Gastrocnemius medialis (tissue), 4 donors: ENCODE data around the gene IRS1. TPM values are rescaled to one million over a fixed set of nuclear protein-coding genes. Genes with fewer than 3 reads are reported as not detected.

Source experiments
- ATAC-seq, 2 donors: fragments of 150-250 bp; one replicate each; pipeline ENCODE4 v1.9.1; 2016
- DNase-seq, 2 donors: peaks; one replicate each; pipeline ENCODE4 v3.0.0-alpha.2; 2019
- H3K27ac ChIP-seq, 4 donors: fragments of 200-600 bp; sonication (generic); 1 replicate in 1 of 4; 2 replicates in 3 of 4; pipeline ENCODE4 v1.5.1; 2016 to 2018; ENCODE audit warnings: mild to moderate bottlenecking in 2 of 4, moderate library complexity in 1 of 4
- H3K27me3 ChIP-seq, 3 donors: fragments of 200-600 bp; sonication (generic) in 2 of 3; 1 replicate in 1 of 3; 2 replicates in 2 of 3; pipeline versions ENCODE4 v1.5.1 to v1.6.0; 2016 to 2019; ENCODE audit warnings: mild to moderate bottlenecking in 1 of 3, moderate library complexity in 1 of 3
- H3K36me3 ChIP-seq, 2 donors: fragments of 200-600 bp; sonication (generic) in 1 of 2; one replicate each; pipeline ENCODE4 v1.5.1; 2017 to 2018
- H3K4me1 ChIP-seq, 2 donors: fragments of 200-600 bp; sonication (generic) in 1 of 2; one replicate each; pipeline ENCODE4 v1.5.1; 2016 to 2017; ENCODE audit warnings: mild to moderate bottlenecking in 2 of 2
- H3K4me3 ChIP-seq, 4 donors: fragments of 200-600 bp; sonication (generic) in 3 of 4; 1 replicate in 1 of 4; 2 replicates in 3 of 4; pipeline ENCODE4 v1.5.1; 2016 to 2019; ENCODE audit warnings: mild to moderate bottlenecking in 2 of 4
- H3K9me3 ChIP-seq, 3 donors: fragments of 200-600 bp; sonication (generic) in 2 of 3; 1 replicate in 1 of 3; 2 replicates in 2 of 3; pipeline ENCODE4 v1.5.1; 2016 to 2019
- CTCF ChIP-seq, 5 experiments: fragments of 450-650 bp in 3 of 5; fragments of 200-600 bp in 2 of 5; sonication (generic) in 2 of 5; IDR thresholded peaks in 4 of 5; conservative IDR thresholded peaks in 1 of 5; 1 replicate in 4 of 5; 2 replicates in 1 of 5; pipeline ENCODE4 v1.5.1; 2016 to 2019; ENCODE audit warnings: antibody characterized with exemption in 5 of 5, mild to moderate bottlenecking in 3 of 5, moderate library complexity in 3 of 5
- POLR2A ChIP-seq, 2 donors: fragments of 450-650 bp; IDR thresholded peaks; one replicate each; pipeline ENCODE4 v1.6.1; 2017; ENCODE audit warnings: antibody characterized with exemption in 2 of 2, mild to moderate bottlenecking in 2 of 2, moderate library complexity in 2 of 2
- in situ Hi-C, 4 donors: fragments of 200-750 bp; cut with MboI; loops; one replicate each; pipeline versions ENCODE4 v1.15.0 to v1.8.0; 2017; ENCODE audit warnings: low sequenced_read_pairs in 4 of 4
- intact Hi-C: fragments of 100-400 bp; cut with DNase I; formaldehyde crosslinking; loops from one replicate; pipeline ENCODE4 v1.15.1; 2023; ENCODE audit warnings: low total_unique reads
- total RNA-seq, 4 donors: library from RNA; depleted of rRNA; stranded (reverse); fragments of >200 nt; gene quantifications; one replicate each; pipeline versions ENCODE4 v1.1.0 to v1.2.3, GENCODE V29; 2016

IRS1 gene
- total RNA-seq, 4 donors from 2014 or later: 2.2 to 71.1 (median 6.3) TPM

DNA sequence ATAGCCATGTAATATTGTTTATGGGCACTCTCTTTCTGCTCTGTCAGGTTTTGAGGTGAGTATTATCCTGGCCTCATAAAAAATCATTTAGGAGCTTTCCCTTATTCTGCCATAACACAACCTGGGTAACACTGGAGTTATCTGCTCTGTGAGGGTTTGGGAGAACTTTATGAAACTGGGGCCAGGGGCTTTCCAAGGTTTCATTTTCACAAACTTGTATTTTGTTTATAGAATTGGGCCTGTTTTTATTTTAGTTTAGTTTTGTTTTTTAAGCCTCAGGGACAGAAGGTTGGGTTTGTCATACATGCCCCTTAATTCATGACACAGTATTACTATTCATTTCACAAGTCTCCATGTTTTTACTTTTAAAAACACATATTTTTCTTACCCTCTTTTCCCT is 83.5 kb downstream of the IRS1 start:
- no peak overlapping the region for H3K27ac ChIP-seq
- ATAC-seq: no peak
- no peaks in the 10 kb centered on the region for H3K9me3 ChIP-seq
- no peaks in the 10 kb centered on the region for H3K36me3 ChIP-seq
- DNase-seq: no peak
- no peak for TF ChIP-seq POLR2A (IDR thresholded peaks at IDR 0.05)
- TF ChIP-seq CTCF (IDR thresholded peaks at IDR 0.05 in 4 of 5, conservative IDR thresholded peaks at IDR 0.05 in 1 of 5): no peak
- intact Hi-C loops (no loop called here), in situ Hi-C loops (no loop called here)
- no peak overlapping the region for H3K4me3 ChIP-seq
- H3K4me1 ChIP-seq: no peaks in the 10 kb centered on the region
- H3K27me3 ChIP-seq: no peaks in the 10 kb centered on the region

DNA sequence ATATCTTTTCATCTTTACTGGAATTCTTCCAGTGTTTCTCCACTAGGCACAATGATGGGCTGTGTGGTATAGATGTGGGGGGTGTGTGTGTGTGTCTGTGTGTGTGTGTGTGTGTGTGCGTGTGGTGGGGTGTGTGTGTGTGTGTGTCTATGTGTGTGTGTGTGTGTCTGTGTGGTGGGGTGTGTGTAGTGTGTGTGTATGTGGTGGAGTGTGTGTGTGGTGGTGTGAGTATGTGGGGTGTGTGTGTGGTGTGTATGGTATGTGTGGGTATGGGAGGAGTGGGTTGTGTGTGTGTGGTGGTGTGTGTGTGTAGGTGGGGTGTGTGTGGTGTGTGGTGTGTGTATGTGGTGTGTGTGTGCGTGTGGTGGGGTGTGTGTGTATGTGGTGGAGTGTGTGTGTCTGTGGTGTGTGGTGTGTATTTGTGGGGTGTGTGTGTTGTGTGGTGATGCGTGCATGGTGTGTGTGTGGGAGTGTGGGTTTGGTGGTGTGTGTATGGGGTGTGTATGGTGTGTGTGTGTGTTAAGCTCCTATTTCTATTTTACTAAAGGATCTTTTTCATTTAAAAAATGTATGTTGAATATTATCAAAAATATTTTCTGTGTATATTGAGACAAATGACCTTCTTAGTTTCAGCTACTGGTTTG is 84.2 kb downstream of the IRS1 start:
- no peak for DNase-seq
- TF ChIP-seq CTCF (IDR thresholded peaks at IDR 0.05 in 4 of 5, conservative IDR thresholded peaks at IDR 0.05 in 1 of 5): no peak
- no peak for TF ChIP-seq POLR2A (IDR thresholded peaks at IDR 0.05)
- in situ Hi-C loops (no loop called here), intact Hi-C loops (no loop called here)
- Histone ChIP-seq H3K4me1 (no peaks in the 10 kb centered on the region), H3K27ac (no peak overlapping the region), H3K9me3 (no peaks in the 10 kb centered on the region), H3K27me3 (no peaks in the 10 kb centered on the region), H3K4me3 (no peak overlapping the region), H3K36me3 (no peaks in the 10 kb centered on the region)
- ATAC-seq: no peak

GRCh38 chr2:226712941-226713340 is 86.7 kb downstream of the IRS1 start:
- Histone ChIP-seq H3K27ac (no peak overlapping the region), H3K36me3 (no peaks in the 10 kb centered on the region), H3K4me3 (no peak overlapping the region), H3K27me3 (no peaks in the 10 kb centered on the region), H3K4me1 (no peaks in the 10 kb centered on the region), H3K9me3 (no peaks in the 10 kb centered on the region)
- in situ Hi-C loops (no loop called here), intact Hi-C loops (no loop called here)
- no peak for DNase-seq
- ATAC-seq: no peak
- TF ChIP-seq POLR2A (IDR thresholded peaks at IDR 0.05): no peak
- no peak for TF ChIP-seq CTCF (IDR thresholded peaks at IDR 0.05 in 4 of 5, conservative IDR thresholded peaks at IDR 0.05 in 1 of 5)

DNA sequence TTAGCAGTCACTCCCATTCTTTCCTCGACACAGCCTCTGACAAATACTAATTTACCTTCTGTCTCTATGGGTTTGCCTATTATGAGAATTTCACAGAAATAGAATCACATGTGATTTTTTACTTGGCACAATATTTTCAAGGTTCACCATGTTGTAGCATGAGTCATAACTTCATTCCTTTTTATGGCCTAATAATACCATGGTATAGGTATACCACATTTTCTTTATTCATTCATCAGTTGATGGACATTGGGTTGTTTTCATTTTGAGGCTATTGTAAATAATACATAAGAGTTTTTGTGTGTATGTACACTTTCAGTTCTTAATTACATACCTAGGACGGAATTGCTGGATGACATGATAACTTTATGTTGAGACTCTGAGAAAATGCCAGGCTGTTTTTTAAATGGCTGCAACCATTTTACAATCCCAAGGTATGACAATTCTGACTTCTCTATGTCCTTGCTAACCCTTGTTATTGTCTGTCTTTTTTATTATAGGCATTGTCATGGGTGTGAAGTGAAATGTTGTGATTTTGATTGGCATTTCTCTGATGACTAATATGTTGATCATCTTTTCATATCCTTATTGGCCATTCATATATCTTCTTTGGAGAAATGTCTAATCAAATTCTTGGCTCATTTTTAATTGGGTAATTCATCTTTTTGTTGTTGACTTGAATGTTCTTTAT is 87.9 kb downstream of the IRS1 start:
- no peaks in the 10 kb centered on the region for H3K4me1 ChIP-seq
- no peaks in the 10 kb centered on the region for H3K9me3 ChIP-seq
- intact Hi-C loops: no loop called here
- ATAC-seq (no peak), DNase-seq (no peak)
- H3K27ac ChIP-seq: no peak overlapping the region
- in situ Hi-C loops: no loop called here
- H3K36me3 ChIP-seq: no peaks in the 10 kb centered on the region
- H3K27me3 ChIP-seq: no peaks in the 10 kb centered on the region
- H3K4me3 ChIP-seq: no peak overlapping the region
- no peak for TF ChIP-seq CTCF (IDR thresholded peaks at IDR 0.05 in 4 of 5, conservative IDR thresholded peaks at IDR 0.05 in 1 of 5)
- TF ChIP-seq POLR2A (IDR thresholded peaks at IDR 0.05): no peak
